MV-4-11 (cell line): Measurements from ENCODE around the gene RAE1.

Experiments used
- DNase-seq: peaks from one replicate; lab custom pipeline; 2025; lab: John Stamatoyannopoulos, UW

The RAE1 gene, protein sequence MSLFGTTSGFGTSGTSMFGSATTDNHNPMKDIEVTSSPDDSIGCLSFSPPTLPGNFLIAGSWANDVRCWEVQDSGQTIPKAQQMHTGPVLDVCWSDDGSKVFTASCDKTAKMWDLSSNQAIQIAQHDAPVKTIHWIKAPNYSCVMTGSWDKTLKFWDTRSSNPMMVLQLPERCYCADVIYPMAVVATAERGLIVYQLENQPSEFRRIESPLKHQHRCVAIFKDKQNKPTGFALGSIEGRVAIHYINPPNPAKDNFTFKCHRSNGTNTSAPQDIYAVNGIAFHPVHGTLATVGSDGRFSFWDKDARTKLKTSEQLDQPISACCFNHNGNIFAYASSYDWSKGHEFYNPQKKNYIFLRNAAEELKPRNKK

GRCh38 chr20:57351042-57351783, at the start of gene RAE1:
Gene RAE1 (plus strand): TSS chr20:57351255. CDS start chr20:57354039, 2,784 bp downstream.
- DNase-seq, result peak; percentile 92

DNA sequence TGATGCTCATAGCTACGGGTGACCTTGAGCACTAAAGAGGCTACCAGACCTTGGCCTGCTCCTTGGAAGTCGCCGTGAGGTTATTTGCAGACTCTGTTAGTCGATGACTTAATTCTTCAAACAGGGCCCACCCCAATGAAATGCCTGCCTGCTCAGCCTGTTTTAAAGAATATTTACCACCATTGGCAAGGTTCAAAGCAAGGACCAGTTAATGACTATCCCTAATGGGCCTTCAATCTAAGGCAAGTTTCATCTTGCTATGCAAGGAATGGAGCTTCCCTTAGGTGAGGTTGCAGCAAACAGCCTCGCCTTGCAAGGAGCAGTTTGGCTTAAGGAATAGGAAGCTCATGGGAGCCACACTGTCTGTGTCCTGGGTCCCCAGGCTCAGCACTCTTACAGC, 44.3 kb upstream of the RAE1 start:
- DNase-seq, result no peak

- peak; percentile 78 for DNase-seq
Observed at GRCh38 chr20:57308451-57309271, 42.4 kb upstream of the RAE1 start.

- DNase-seq, result no peak
Observed at GRCh38 chr20:57309544-57310115, 41.4 kb upstream of the RAE1 start.

DNA sequence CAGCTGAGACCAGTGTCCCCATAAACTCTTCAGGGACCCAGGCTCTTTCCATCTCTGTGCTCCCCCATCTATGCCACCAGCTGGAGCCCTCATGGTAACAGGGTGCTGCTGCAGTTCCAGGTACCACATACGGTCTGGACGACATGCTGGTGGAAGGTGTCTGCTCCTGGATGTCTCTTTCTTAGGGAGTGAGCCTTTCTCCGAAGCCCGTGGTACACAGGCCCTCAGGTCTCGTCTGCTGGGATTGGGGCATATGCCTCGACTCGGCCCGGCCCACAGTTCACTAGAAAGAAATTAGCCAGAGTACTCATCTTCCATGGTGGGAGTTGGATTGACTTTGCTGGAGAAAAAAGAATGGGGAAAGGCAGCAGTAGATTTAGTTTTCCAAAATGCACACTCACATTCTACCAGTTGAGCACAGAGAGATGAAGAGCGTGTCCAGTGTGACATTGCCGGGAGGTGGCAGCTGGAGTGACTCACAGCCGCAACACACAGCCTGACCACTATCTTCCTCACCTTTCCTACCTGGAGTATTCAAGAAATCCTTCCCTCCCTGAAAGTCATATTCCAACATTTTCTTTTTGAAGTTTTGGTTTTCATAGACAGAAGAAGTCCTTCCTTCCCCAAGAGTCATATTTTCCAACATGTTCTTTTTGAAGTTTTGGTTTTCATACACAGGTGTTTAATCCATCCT, 40.1 kb upstream of the RAE1 start:
- DNase-seq, result no peak

- DNase-seq, result no peak
Observed at GRCh38 chr20:57312138-57312537, 38.9 kb upstream of the RAE1 start.

DNA sequence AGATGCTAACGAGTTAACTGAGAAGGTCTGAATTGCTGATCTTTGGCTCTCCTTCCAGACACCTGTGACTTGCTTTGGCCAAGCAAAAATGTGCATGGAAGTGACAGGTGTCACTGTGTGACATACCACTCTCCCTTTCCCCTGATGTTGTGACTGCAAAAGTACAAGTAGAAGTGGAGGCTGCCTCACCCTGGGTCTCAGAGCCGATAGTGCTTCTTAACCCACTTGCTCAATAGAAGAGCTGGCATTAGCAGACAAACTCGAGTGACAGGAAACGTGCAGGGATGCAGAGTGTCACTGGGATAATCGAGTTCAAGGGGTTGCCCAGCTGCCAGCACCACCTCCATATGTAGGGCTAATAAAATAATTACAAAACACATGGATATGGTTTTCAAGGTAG, 37.8 kb upstream of the RAE1 start:
- no peak for DNase-seq

DNA sequence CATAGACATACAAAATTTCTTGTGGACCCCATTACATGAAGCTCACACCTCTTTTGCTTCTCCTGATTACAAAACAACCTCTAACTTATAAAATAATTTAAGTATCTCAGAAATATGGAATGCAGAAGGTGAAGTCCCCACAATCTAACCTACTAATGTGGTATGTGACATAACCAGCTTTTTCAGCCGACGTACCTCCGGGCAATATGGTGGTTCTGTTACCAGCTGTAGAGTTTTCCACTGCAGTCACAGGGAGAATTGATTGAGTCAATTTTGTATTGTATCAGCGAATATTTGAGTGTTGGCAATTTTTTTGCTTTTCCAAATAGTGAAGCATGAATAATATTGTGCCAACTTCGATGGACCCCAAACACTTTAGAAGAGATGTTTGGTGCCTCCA, 37.1 kb upstream of the RAE1 start:
- DNase-seq, result no peak

- DNase-seq, result no peak
Observed at GRCh38 chr20:57315083-57315975, 35.7 kb upstream of the RAE1 start.

DNA sequence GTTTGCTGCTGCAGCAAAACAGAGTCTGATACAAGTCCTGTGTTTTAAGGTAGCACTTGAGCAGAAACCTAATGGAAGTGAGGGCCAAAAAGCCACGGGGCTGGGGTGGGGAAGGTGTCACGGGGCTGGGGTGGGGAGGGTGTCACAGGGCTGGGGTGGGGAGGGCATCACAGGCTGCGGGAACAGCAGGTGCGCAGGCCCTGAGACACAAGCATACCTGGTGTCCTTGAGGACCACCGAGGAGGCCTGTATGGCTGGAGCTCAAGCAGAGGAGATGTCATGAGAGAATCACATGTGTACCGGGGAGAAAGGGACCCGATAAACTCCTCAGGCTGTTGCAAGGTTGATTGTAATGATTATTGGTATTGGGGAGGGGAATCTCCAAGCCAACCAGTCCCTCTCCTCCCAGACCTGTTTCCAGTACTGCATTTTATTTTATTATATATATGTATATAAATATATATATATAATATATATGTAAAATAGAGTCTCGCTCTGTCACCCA, 35.0 kb upstream of the RAE1 start:
- no peak for DNase-seq

- DNase-seq, result no peak
Observed at GRCh38 chr20:57316795-57317201, 34.3 kb upstream of the RAE1 start.

GRCh38 chr20:57317316-57317788, 33.7 kb upstream of the RAE1 start:
- no peak for DNase-seq

- no peak for DNase-seq
Observed at GRCh38 chr20:57317789-57318371, 33.2 kb upstream of the RAE1 start.

DNA sequence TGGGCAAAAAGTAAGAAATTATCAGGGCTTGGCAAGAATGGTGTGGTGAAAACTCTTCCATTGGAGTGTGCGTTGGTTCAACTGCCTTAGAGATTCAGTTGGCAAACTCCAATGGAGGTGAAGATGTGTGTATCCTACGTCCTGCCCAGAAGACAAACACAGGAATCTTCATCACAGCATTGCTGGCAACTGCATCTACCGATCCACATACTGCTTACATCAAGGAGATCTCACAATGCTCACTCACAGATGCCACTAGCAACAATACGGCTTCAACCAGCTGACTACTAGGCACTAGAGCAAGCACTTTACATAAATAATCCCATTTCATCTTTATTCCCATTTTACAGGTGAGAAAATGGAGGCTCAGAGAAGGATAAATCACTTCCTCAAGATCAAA, 31.5 kb upstream of the RAE1 start:
- DNase-seq, result no peak

- DNase-seq, result no peak
Observed at GRCh38 chr20:57320358-57320757, 30.7 kb upstream of the RAE1 start.

DNA sequence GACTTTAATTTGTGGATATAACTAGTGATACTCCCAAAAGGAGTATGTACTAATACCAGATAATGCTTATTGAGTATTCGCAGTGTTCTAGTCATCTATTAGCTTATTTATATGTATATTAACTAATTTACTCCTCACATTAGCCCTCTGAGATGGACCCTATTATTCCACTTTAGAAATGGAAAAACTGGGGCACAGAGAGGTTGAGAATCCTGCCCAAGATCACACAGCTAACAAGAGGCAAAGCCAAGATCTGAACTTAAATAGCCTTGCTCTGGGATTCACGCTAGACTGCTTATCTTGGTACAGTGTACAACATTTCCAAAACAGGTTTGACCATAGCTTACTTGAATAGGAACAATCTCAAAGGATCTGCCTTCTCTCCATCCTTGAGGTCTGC, 29.9 kb upstream of the RAE1 start:
- no peak for DNase-seq

DNA sequence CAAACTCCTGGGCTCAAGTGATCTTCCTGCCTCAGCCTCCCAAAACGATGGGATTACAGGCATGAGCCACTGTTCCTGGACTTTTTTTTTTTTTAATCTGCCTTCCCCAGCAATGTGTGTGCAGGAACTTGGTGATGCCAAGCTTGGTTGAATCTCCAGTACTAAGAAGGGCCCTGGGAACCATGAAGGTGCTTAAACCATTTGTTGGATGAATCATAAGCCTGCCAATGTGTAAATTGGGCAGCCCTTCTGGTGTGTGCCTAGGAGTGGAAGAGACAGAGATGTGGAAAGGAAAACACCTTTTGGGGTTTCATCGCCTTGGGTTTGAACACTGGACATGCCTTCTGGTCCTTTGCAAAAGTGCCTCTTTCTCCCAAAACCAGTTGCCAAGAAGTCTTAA, 28.6 kb upstream of the RAE1 start:
- DNase-seq, result no peak

GRCh38 chr20:57323034-57323433, 28.0 kb upstream of the RAE1 start:
- no peak for DNase-seq

DNA sequence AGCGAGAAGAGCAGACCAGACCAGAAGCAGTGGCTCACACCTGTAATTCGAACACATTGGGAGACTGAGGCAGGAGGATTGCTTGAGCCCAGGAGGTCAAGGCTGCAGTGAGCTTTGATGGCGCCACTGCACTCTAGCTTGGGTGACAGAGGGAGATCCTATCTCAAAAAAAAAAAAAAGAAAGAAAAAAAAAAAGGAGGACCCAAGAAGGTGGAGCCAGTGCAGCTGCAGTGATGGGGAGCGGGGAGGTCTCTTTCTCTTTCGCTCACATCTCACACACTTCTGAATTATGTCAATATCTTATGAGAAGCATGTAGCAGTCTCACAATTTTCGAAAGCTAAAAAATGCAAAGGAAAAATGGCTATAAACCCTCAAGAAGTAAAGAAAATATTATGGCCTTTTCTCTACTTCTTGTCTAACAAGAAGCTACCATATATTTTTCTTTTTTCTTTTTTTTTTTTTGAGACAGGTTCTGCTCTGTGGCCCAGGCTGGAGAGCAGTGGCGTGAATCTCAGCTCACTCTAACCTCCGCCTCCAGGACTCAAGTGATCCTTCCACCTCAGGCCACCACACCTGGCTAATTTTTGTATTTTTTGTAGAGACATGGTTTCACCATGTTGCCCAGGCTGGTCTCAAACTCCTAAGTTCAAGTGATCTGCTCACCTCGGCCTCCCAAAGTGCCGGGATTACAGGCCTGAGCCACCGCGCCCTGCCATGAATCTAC, 25.3 kb upstream of the RAE1 start:
- no peak for DNase-seq
